Uterus (tissue), 2 donors: ENCODE measurements around the gene THSD7B.

Experiments used
- POLR2A ChIP-seq, 2 donors: fragments of 450-650 bp; IDR thresholded peaks; one replicate each; pipeline ENCODE4 v1.6.1; 2016; ENCODE audit warnings: antibody characterized with exemption in 2 of 2, mild to moderate bottlenecking in 1 of 2, moderate library complexity in 1 of 2
- TF ChIP-seq, protein P1 (sequence below), 4 experiments: fragments of 200-600 bp in 2 of 4; fragments of 450-650 bp in 2 of 4; sonication (generic) in 2 of 4; IDR thresholded peaks; one replicate each; pipeline ENCODE4 v1.5.1; 2016 to 2019; ENCODE audit warnings: antibody characterized with exemption in 4 of 4, mild to moderate bottlenecking in 2 of 4, moderate library complexity in 1 of 4

GRCh38 chr2:136917411-136917881 is 152.1 kb downstream of the THSD7B start:
- TF ChIP-seq, protein P1, sequence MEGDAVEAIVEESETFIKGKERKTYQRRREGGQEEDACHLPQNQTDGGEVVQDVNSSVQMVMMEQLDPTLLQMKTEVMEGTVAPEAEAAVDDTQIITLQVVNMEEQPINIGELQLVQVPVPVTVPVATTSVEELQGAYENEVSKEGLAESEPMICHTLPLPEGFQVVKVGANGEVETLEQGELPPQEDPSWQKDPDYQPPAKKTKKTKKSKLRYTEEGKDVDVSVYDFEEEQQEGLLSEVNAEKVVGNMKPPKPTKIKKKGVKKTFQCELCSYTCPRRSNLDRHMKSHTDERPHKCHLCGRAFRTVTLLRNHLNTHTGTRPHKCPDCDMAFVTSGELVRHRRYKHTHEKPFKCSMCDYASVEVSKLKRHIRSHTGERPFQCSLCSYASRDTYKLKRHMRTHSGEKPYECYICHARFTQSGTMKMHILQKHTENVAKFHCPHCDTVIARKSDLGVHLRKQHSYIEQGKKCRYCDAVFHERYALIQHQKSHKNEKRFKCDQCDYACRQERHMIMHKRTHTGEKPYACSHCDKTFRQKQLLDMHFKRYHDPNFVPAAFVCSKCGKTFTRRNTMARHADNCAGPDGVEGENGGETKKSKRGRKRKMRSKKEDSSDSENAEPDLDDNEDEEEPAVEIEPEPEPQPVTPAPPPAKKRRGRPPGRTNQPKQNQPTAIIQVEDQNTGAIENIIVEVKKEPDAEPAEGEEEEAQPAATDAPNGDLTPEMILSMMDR (IDR thresholded peaks at IDR 0.05): no peak
- no peak for TF ChIP-seq POLR2A (IDR thresholded peaks at IDR 0.05)
